DLD1 (cell line): Measurements from ENCODE around the gene MAPK14.
"Not testable (repeated sequence)": the region's sequence is repeated elsewhere in the genome, so short reads cannot be mapped to it uniquely, and the experiment has no call there.

ENCODE experiments used
- in situ Hi-C: cut with HindIII; loops from 2 replicates; pipeline ENCODE4 v1.10.0; 2017; ENCODE audit warnings: low sequenced_read_pairs

MAPK14 gene

DNA sequence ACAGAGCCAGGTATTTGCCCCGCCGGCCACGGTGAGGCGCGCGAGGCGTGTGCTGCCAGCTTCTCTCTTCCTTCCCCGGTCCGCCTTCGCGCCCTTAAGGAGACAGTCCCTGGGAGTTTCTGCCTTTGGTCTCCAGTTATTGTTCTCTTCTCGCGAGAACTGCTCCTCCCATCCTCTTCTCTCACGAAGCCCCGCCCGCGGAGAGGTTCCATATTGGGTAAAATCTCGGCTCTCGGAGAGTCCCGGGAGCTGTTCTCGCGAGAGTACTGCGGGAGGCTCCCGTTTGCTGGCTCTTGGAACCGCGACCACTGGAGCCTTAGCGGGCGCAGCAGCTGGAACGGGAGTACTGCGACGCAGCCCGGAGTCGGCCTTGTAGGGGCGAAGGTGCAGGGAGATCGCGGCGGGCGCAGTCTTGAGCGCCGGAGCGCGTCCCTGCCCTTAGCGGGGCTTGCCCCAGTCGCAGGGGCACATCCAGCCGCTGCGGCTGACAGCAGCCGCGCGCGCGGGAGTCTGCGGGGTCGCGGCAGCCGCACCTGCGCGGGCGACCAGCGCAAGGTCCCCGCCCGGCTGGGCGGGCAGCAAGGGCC, at the start of gene MAPK14:
Gene MAPK14 (plus strand): TSS at position 308 of the 587 bp plus-strand sequence. CDS start 350 bp downstream, outside the sequence.
- in situ Hi-C loops: no loop called here

DNA sequence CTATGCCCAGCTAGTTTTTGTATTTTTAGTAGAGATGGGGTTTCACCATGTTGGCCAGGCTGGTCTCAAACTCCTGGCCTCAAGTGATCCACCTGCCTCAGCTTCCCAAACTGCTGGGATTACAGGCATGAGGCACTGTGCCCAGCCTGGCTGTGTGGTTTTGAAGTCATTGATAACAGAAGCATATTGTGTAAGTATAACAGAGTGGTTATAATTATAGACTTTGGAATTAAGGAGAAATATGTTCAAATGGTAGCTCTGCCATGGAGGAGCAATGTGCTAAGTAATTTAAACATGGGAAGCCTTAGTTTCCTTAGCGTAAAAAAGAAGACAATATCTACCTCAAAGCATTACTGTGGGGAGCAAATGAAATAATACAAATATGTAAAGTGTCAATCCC, 47.5 kb upstream of the MAPK14 start:
- in situ Hi-C loops: not testable (repeated sequence)

DNA sequence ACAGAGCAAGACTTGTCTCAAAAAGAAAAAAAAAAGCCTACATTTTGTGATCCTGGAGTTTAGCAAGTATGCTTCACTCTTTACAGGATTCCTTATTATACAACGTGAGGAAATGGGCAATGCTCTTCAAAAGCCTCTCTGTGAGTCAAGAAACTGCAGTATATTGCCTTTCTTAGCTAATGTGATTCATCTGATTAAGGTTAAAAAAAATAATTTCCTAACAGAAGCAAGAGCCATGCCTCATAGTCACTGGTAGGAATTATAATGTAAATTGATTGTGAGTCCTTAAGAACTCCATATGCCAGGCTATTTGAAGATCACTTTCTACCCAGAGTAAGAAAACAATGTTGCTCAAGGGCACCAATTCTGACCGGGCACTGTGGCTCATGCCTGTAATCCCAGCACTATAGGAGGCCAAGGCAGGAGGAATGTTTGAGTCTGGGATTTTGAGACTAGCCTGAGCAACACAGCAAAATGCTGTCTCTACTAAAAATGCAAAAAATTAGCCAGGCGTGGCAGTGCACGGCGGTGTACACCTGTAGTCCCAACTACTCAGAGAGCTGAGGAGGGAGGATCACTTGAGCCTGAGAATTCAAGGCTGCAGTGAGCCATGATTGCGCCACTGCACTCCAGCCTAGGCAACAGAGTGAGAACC, 46.5 kb upstream of the MAPK14 start:
- in situ Hi-C loops: no loop called here

DNA sequence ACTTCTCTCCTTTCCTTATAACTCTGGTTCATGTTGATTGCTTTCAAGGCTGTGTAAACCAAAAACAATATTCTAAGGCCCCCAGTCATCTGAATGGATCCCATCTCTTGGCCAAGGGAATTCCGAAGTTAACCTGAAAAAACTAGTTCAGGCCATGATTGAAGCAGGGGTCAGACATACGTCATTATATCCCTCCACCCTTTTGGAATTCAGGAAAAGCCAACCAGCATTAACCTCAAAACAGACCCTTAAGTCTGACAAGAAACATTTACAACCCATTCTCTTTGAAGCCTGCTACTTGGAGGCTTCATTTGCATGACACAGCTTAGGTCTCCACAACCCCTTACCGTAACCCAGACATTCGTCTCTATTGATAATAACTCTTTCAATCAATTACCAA, 42.9 kb upstream of the MAPK14 start:
- in situ Hi-C loops: no loop called here

DNA sequence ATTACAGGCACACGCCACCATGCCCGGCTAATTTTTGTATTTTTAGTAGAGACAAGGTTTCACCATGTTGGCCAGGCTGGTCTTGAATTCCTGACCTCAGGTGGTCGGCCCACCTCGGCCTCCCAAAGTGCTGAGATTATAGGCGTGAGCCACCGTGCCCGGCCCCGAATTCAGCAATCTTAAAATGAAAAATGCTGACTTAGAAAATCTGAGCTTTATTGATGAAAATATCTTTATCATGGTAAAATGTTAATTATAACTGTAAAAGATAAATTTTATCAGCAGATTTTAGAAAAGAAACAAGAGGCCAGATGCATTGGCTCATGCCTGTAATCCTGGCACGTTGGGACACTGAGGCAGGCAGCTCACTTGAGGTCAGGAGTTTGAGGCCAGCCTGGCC, 39.6 kb upstream of the MAPK14 start:
- in situ Hi-C loops: not testable (repeated sequence)

DNA sequence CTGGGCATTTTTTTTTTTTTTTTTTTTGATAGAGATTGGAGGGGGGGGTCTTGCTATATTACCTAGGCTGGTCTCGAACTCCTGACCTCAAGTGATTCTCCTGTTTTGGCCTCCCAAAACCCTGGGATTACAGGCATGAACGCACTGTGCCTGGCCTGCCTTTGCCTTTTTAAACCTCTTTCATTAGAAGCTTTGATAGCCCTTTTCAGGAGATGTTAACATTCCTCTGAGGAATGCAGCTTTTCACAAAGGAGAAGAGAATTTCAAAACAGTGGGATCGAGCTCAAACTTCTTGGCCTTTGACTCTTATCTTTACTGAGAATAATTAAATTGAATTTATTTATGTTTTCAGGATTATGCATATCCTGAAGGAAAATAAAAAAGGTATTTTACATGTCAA, 34.5 kb upstream of the MAPK14 start:
- in situ Hi-C loops: no loop called here

DNA sequence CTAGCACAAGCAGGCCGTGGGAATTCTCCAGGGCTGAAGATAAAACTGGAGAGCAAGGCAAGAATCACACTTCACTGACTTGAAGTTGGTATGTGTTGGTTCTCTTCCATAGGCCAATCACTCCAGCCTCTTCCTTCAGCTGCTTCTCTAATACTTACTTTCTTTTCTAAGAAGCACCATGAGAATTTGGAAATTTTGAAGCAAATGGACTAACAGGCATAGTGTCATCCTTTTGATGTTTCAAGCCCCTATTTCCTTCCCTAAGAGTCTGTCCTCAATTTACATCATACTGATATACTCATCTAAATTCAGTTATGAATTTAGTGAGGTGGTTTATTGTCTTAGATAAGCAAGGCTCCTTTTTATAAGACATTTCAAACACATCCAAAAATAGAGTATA, 27.2 kb upstream of the MAPK14 start:
- in situ Hi-C loops: no loop called here

DNA sequence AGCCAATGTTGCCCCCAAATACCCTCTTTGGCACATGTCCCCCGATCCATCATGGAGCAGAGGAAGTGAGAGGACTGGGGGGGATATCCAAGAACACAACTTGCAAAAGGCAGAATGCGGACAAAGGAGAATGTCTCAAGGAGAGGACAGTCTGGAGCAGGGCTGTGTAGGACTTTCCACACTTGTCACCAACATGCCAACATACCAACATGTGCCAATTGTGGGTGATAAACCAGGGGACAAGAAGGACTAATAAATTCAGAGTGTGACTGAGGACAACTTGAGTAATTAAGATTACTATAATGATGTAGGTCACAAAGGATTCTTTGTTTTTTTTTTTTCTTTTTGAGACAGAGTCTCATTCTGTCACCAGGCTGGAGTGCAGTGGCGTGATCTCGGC, 11.9 kb upstream of the MAPK14 start:
- in situ Hi-C loops: no loop called here

DNA sequence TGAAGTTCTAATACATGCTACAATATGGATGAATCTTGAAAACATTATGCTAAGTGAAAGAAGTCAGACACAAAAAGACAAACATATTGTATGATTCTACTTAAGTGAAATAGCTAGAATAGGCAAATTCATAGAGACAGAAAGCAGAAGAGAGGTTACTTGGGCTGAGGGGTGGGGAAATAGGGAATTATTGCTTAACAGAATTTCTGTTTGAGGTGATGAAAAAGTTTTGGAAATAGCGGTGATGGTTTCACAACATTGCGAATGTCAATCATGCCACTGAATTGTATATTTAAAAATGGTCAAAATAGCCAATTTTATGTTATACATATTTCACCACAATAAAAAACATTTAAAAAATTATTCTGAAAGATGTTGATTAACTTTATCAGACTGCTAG, 9.3 kb upstream of the MAPK14 start:
- in situ Hi-C loops: no loop called here

DNA sequence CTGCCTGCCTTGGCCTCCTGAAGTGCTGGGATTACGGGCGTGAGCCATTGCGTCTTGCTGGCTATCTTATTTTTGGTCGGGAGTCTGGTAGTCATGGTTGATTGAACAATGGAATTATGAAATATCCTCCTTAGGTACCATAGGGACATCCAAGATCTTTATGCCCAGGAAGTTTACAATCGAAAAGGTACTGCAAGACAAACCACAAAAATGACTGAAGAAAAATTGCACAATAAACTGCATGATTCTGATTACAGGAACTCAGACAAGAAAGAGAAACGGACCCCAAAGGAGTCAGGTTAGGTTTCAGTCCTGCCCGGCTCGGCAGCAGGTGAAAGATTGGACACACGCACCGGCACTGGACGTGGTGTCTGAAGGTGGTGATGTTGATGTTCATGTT, 8.4 kb upstream of the MAPK14 start:
- in situ Hi-C loops: no loop called here

DNA sequence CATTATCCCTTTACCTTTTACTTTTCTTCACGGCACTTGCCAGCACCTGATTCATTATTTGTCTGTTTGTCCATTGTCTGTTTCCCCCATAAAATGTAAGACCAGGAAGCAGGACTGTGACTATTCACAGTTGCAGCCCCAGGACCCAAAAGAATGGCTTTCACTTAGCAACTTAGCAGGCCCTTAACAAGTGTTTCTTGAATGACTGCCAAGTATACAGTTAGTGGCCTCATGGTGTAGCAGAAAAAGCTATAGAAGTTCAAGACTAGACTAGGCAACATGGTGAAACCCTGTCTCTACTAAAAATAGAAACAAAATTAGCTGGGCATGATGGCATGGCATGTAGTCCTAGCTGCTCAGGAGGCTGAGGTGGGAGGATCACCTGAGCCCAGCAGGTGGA, 7.5 kb upstream of the MAPK14 start:
- in situ Hi-C loops: no loop called here

DNA sequence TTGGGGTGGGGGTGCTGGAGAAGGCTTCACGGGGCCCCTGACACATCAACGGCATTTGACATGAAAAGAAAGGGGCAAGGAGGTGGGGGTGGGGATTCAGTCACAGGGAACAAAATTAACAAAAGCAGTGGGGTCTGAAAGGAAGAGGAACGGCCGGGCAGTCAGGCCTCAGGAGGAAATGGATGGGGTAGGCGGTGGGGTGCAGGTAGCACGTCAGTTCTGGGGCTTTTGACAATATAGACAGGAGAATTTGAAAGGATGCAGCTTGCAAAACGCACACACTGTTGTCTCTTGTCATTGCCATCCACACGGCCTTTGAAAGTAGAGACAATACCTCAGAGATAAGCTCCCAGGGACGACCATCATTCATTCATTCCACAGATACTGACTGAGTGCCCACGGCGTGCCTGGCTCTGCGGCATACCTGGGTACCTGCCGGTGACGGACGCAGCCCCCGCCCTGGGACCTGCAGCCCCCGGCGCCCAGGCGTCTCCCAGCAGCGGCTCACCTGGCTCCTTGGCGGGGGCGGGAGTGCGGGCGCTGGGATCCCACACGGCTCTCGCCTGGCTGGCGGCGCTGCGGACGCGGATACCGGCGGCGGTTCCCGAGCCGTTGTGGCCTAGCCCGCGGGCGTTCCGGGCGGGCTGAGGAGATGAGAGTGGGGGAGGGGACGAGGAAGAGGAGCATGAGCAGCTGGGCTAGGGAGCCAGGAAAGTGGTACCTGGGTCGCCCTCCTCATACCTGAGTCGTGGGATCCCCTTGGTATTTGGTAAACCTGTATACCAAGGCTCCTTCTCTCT, 3.4 kb upstream of the MAPK14 start, which contains the start of gene SLC26A8:
Gene SLC26A8 (minus strand): TSS at position 646 of the 800 bp plus-strand sequence. CDS start 4,934 bp downstream, outside the sequence.
- in situ Hi-C loops: no loop called here

DNA sequence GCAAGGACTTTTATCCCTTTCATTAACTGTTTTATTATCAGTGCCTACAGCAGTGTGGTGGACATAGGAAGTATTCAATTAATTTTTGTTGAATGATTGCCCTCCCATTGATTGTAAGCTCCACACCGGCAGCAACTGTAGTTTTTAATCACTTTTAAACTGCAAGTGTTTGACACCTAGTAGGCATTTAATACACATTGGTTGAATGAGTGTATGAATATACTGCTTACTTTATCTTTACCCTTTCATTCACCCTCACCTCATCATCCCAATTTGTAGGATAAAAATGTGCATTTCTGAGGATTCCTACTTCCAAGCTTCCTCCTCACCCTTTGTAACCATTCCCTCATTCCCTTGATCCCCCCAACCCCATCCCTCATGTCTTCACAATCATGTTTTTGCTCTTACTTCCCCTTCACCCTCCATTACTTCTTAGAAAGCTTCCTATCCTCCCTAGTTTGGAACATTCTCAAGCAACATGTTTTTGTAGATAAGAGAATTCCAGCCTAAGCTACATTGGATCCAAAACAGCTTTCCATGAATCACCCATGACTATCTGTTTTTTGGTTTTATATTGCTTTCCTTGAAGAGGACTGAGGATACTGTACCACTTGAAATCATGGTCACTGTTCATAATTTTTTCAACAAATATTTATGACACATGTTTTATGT, 2.2 kb upstream of the MAPK14 start:
- in situ Hi-C loops: no loop called here

DNA sequence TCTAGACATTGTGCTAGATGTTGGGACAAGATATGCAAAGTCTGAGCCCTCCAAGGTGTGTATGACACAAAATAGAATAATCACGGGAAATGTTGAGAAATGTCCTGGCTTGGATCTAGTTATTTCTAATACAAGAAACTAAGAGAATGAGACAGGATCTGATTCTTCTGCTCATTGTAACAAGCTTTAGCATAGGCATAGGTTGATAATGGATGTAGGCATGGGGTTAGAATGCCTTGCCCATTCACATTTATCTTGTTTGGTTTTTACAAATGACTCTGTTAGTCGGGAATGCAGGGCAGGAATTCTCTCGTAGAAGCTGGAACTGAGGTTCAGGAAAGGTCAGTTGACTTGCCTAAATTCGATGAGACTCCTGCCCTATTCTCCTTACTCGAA, 1.7 kb upstream of the MAPK14 start:
- in situ Hi-C loops: no loop called here

DNA sequence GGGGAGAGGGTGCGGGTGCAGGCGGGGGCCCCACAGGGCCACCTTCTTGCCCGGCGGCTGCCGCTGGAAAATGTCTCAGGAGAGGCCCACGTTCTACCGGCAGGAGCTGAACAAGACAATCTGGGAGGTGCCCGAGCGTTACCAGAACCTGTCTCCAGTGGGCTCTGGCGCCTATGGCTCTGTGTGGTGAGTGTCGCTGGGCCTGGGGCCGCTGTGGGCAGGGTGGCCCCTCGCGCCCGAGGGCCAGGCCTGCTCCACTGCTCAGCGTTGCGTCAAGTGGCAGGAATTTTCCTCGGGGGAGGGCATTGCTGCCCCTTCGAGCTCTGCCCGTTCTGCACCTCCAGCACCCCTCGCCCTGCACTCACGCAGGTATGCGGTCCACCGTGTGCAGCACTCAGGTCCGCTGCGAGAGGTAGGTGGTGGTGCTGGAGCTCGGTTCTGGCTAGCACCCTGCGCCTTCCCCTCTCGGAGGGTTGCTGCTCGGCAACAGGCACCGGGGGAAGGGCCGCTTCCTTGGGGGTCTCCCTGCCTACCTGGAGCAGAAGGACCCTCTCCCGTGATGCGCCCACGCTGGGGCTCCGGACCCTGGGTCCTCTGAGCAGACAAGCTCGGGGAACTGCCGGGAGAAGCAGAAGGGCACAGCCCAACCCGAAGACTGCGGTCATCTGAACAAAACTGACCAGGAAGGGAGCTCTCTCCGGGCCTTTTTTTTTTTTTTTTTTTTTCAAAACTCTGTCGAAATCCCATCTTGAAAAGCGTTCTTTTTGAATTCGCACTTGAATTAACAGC, 674 bp downstream of the MAPK14 start:
- in situ Hi-C loops: no loop called here

DNA sequence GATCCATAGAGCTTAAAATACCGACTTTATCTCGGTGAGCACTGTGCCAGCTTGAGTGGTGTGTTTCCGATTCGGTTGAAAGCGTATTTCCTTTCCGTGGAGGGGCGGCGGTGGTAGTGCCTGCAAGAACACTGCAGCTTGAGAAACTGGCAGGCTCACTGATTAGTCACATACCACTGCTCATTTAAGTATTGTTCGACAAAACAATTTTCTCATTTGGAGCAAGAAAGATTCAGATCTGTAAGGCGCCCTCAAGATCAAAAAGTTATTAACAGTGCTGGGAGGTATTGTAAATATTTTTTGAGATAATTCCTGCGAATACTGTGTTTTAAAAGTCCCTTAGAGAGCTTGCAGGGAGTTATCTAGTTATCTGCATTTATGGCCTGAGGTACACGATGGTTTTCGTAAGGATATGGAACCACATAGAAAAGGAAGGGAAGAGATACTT, 1.3 kb downstream of the MAPK14 start:
- in situ Hi-C loops: no loop called here

DNA sequence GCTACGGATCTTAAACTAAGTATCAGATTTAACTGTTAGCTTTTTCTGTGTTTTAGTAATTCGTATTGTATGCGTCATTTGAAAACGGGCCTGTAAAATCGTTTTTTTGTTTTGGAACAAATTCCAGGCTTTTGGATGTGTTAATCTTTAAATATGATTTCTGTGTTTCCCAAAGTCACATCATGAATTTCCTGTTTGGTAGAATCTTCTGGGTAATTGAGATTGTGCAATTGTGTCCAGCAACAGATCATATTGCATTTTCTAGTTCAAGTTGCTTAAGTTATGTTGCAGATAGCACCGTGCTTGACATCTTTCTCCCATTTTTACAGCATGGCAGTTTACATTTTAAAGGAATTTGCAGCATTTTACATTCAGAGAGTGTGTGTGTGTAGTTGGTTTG, 1.9 kb downstream of the MAPK14 start:
- in situ Hi-C loops: no loop called here

DNA sequence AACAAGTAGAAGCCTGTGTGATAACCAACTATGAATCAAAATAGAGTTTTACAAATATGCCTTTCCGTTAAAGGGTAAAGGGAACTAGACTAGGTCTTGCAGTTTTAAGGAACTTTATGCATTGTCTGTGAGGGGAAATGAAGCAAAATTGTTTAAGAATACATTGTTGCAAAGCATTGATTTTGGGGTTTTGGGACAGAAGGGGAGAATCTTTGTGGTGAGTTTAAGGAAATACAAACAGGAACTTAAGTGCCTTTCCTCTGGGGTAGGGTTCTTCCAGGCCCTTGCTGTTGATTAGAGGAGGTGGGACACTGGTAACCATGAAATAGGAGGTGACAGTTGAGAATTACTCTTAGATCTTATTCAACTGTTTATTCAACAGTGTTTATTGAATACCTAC, 4.7 kb downstream of the MAPK14 start:
- in situ Hi-C loops: no loop called here

DNA sequence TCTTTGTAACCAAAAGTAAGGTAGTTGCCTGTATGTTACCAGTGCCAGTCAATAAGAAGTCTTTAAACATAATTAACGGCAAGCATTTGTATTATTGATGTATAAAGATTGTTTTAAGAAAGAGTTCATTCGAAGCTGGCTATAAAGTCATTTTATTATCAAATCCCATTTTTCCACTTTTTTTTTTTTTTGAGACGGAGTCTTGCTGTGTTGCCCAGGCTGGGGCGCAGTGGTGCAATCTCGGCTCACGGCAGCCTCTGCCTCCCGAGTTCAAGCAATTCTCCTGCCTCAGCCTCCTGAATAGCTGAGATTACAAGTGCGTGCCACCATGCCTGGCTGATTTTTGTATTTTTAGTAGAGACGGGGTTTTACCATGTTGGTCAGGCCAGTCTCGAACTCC, 5.5 kb downstream of the MAPK14 start:
- in situ Hi-C loops: not testable (repeated sequence)

DNA sequence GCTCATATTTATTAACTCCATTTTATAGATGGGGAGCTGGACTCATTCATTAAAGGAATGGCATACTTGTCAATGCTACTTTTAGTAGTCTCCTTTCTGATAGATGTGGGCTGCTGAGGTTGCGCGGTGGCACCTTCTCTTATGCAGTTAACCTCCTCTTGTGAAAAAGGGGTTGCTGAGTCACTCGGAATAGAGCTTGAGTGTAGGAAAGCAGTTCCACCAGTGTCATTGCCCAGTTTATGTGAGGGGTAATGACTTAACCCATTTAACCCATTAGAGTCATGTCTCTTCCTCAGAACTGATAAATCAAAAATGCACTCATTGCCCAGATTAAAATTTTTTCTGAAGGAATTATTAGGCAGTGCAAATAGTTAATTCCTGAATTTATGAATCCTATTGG, 6.3 kb downstream of the MAPK14 start:
- in situ Hi-C loops: no loop called here

DNA sequence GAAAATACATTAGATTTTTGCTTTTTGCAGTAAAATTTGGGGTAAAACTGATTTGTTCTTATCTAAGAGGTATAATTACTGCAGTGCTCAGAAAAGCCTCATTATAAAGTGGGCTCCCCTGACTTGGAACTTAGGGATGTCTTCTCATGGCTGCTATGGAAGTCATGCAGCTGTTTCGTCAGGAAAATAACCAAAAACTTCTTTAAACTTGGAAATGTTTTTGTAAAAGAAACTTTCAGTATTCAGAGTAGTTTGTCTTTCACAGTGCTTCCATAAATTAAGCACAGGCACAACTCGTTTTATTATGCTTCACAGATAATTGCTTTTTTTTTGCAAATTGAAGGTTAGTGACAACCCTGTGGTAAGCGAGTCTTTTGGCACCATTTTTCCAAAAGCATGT, 6.8 kb downstream of the MAPK14 start:
- in situ Hi-C loops: no loop called here
